Measurements from ENCODE around the gene ARX. TPM values are rescaled to one million over a fixed set of nuclear protein-coding genes. Genes with fewer than 3 reads are reported as not detected.

ARX gene
- total RNA-seq, 1 donor from 2014 or later = 5.8 TPM

GRCh38 chrX:25028726-25029125 lies 13.0 kb upstream of the ARX start:
- H3K9me3 Mint-ChIP-seq (ENCODE audit: low read depth) = no peaks in the 10 kb centered on the region
- no peak for TF ChIP-seq CTCF (IDR thresholded peaks at IDR 0.05; ENCODE audit: unreplicated experiment)
- no peak for DNase-seq (ENCODE audit: low spot score, unreplicated experiment)
- no peak overlapping the region for H3K27ac Mint-ChIP-seq
- no peaks in the 10 kb centered on the region for H3K36me3 Mint-ChIP-seq (ENCODE audit: insufficient read depth)
- H3K27me3 Mint-ChIP-seq = peaks cover 46% of the 10 kb centered on the region
- no peak overlapping the region for H3K4me3 Mint-ChIP-seq (ENCODE audit: low read depth)
- H3K4me1 Mint-ChIP-seq (ENCODE audit: low read depth) = no peaks in the 10 kb centered on the region

DNA sequence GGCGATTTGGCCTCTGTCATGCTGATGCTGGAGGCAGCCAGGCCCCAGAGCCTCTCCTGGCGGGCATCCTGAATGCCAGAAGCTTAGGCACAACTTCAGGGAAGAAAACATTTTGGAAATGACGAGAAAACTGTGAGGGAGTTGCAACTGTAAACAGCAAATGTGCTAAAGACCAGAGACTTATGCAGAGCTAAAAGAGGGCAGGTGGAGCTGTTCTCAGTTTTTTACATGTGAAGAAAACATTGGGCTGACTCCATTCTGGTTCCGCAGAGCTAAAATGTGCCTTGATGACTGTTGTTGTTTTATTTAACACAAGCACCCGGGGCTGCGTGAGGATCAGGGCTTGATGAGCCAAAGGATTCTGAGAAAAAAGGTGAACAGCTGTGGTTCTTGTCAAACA lies 10.8 kb upstream of the ARX start:
- H3K9me3 Mint-ChIP-seq (ENCODE audit: low read depth) = no peaks in the 10 kb centered on the region
- no peak for TF ChIP-seq CTCF (IDR thresholded peaks at IDR 0.05; ENCODE audit: unreplicated experiment)
- DNase-seq (ENCODE audit: low spot score, unreplicated experiment) = no peak
- no peaks in the 10 kb centered on the region for H3K36me3 Mint-ChIP-seq (ENCODE audit: insufficient read depth)
- H3K4me3 Mint-ChIP-seq (ENCODE audit: low read depth) = no peak overlapping the region
- H3K27me3 Mint-ChIP-seq = peaks cover 66% of the 10 kb centered on the region
- H3K27ac Mint-ChIP-seq = no peak overlapping the region
- H3K4me1 Mint-ChIP-seq (ENCODE audit: low read depth) = peaks cover 5% of the 10 kb centered on the region

GRCh38 chrX:25025615-25026014 lies 9.8 kb upstream of the ARX start:
- Mint-ChIP-seq H3K27me3 (peaks cover 73% of the 10 kb centered on the region), H3K4me3 (ENCODE audit: low read depth) (no peak overlapping the region)
- TF ChIP-seq CTCF (IDR thresholded peaks at IDR 0.05; ENCODE audit: unreplicated experiment) = no peak

DNA sequence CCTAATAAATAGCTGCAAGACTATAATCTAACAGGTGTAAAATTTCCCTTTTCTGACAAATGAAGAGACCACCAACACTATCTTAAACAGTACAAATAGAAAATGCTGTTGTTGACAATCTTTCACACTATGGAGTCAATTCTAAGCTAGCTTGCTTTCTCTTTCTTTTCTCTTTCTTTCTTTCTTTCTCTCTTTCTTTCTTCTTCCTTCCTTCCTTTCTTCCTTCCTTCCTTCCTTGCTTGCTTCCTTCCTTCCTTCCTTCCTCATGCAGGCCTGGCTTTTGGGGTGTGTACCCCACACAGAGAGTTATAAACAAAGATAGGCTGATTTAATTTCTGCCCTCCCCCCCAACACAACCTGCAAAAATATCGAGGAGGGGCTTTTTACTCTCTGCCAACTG lies 8.1 kb upstream of the ARX start:
- no peak overlapping the region for H3K27ac Mint-ChIP-seq
- TF ChIP-seq CTCF (IDR thresholded peaks at IDR 0.05; ENCODE audit: unreplicated experiment) = no peak
- peaks cover 82% of the 10 kb centered on the region for H3K27me3 Mint-ChIP-seq
- H3K9me3 Mint-ChIP-seq (ENCODE audit: low read depth) = no peaks in the 10 kb centered on the region
- DNase-seq (ENCODE audit: low spot score, unreplicated experiment) = no peak
- no peak overlapping the region for H3K4me3 Mint-ChIP-seq (ENCODE audit: low read depth)
- H3K36me3 Mint-ChIP-seq (ENCODE audit: insufficient read depth) = no peaks in the 10 kb centered on the region
- H3K4me1 Mint-ChIP-seq (ENCODE audit: low read depth) = peaks cover 13% of the 10 kb centered on the region

More at GRCh38 chrX:25025615-25026014, 9.8 kb upstream of the ARX start:
- no peak for DNase-seq (ENCODE audit: low spot score, unreplicated experiment)
- H3K9me3 Mint-ChIP-seq (ENCODE audit: low read depth) = no peaks in the 10 kb centered on the region
- peaks cover 9% of the 10 kb centered on the region for H3K4me1 Mint-ChIP-seq (ENCODE audit: low read depth)
- no peaks in the 10 kb centered on the region for H3K36me3 Mint-ChIP-seq (ENCODE audit: insufficient read depth)
- H3K27ac Mint-ChIP-seq = no peak overlapping the region

DNA sequence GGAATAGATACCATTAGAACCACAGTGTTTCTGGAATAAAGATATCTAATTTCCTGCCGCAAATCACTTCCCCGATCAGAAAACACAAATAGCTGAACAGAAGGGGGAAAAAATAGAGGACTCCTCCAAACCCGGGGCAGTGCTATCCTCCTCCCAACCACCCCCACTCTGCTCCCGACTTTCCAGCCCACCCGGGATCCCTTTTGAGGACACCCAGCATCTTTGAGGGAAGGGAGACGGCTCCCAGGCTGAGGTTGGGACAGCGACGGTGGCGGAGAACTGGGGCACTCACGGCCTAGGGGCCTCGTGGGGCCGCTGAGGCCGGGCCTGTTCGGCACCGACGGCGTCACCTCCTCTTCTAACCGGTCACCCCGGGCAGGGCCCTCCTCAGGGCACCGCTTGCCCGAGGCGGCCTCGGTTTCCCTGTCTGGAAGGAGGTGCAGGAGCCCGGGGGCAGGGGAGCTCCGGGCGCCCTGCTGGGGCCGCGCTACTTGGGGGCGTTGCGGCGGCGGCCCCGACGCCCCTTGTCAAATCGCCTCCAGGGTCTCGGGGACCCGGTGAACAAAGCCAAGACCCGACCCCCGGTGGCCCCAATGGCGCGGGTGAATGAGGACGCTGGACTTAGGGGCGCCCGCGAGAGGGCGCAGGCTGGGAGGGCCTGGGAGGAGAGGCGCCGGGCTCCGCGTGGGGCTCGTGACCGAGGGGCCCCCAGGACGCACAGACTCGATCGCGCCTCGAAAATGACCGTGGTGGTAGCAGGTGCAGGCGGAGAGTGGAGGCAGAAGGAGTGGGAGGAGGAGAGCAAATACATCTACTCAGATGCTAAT lies 6.9 kb upstream of the ARX start:
- Mint-ChIP-seq H3K4me1 (ENCODE audit: low read depth) (peaks cover 14% of the 10 kb centered on the region), H3K36me3 (ENCODE audit: insufficient read depth) (no peaks in the 10 kb centered on the region), H3K9me3 (ENCODE audit: low read depth) (no peaks in the 10 kb centered on the region), H3K27me3 (peaks cover 89% of the 10 kb centered on the region), H3K27ac (no peak overlapping the region), H3K4me3 (ENCODE audit: low read depth) (no peak overlapping the region)
- DNase-seq (ENCODE audit: low spot score, unreplicated experiment) = no peak
- peak; percentile 53 for TF ChIP-seq CTCF (IDR thresholded peaks at IDR 0.05; ENCODE audit: unreplicated experiment)

Data from progenitor cell of endocrine pancreas (in vitro differentiated cells).